MM.1S (cell line): ENCODE results near the gene BICD1.

ENCODE experiments used
- EZH2phosphoT487 ChIP-seq: fragments of 300-600 bp; sonication (generic); IDR thresholded peaks from 2 replicates; pipeline ENCODE4 v1.6.1; 2018; ENCODE audit warnings: antibody characterized with exemption, low read length
- TF ChIP-seq, protein P1 (sequence below): fragments of 300-600 bp; sonication (generic); IDR thresholded peaks from 2 replicates; pipeline ENCODE4 v1.5.1; 2016; ENCODE audit warnings: antibody characterized with exemption, low read length, mixed read lengths

- no peak for TF ChIP-seq EZH2phosphoT487
- TF ChIP-seq, protein P1, sequence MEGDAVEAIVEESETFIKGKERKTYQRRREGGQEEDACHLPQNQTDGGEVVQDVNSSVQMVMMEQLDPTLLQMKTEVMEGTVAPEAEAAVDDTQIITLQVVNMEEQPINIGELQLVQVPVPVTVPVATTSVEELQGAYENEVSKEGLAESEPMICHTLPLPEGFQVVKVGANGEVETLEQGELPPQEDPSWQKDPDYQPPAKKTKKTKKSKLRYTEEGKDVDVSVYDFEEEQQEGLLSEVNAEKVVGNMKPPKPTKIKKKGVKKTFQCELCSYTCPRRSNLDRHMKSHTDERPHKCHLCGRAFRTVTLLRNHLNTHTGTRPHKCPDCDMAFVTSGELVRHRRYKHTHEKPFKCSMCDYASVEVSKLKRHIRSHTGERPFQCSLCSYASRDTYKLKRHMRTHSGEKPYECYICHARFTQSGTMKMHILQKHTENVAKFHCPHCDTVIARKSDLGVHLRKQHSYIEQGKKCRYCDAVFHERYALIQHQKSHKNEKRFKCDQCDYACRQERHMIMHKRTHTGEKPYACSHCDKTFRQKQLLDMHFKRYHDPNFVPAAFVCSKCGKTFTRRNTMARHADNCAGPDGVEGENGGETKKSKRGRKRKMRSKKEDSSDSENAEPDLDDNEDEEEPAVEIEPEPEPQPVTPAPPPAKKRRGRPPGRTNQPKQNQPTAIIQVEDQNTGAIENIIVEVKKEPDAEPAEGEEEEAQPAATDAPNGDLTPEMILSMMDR = no peak
Observed at GRCh38 chr12:32117316-32117715, 10.7 kb downstream of the BICD1 start.
